Thymus (tissue), 14 donors: ENCODE measurements around the gene PM20D2. TPM values are rescaled to one million over a fixed set of nuclear protein-coding genes. Genes with fewer than 3 reads are reported as not detected.

ENCODE experiments used
- DNase-seq, 9 donors: peaks; one replicate each; pipeline ENCODE4 v3.0.0-alpha.2; 2013; ENCODE audit warnings: low spot score in 9 of 9, low read depth in 6 of 9, missing footprints in 1 of 9
- H3K27ac ChIP-seq, 2 donors: one replicate each; pipeline ENCODE4 v1.5.1; 2013; ENCODE audit warnings: control low read depth in 1 of 2, low read depth in 1 of 2, low read length in 1 of 2, mild to moderate bottlenecking in 1 of 2, moderate library complexity in 1 of 2
- H3K27me3 ChIP-seq, 2 donors: one replicate each; pipeline ENCODE4 v1.5.1; 2013; ENCODE audit warnings: low read length in 1 of 2; ENCODE audit not compliant: control insufficient read depth in 2 of 2, insufficient read depth in 1 of 2
- H3K36me3 ChIP-seq, 2 donors: one replicate each; pipeline ENCODE4 v1.5.1; 2013; ENCODE audit warnings: low read length in 1 of 2, mild to moderate bottlenecking in 1 of 2, moderate library complexity in 1 of 2; ENCODE audit not compliant: control insufficient read depth in 2 of 2, insufficient read depth in 2 of 2
- H3K4me1 ChIP-seq, 2 donors: one replicate each; pipeline ENCODE4 v1.5.1; 2013; ENCODE audit warnings: low read length in 2 of 2; ENCODE audit not compliant: control insufficient read depth in 2 of 2, insufficient read depth in 2 of 2
- H3K4me3 ChIP-seq, 2 donors: one replicate each; pipeline ENCODE4 v1.5.1; 2013; ENCODE audit warnings: low read length in 2 of 2, control low read depth in 1 of 2, mild to moderate bottlenecking in 1 of 2
- H3K9me3 ChIP-seq, 2 donors: one replicate each; pipeline ENCODE4 v1.5.1; 2013; ENCODE audit warnings: low read length in 1 of 2, mild to moderate bottlenecking in 1 of 2; ENCODE audit not compliant: control insufficient read depth in 2 of 2, insufficient read depth in 1 of 2
- WGBS: extraction: QIAGEN DNeasy Blood & Tissue Kit; methylation state at CpG from one replicate; pipeline ENCODE4 v1.1.7; 2013; 5-methylcytosine and 5-hydroxymethylcytosine counted together
- long read RNA-seq, 10 donors: transcript quantifications; one replicate each; lab custom pipeline, GENCODE V29; 2026
- polyA plus RNA-seq: library from polyadenylated mRNA; stranded (reverse); fragments of 200-250 nt; gene quantifications from one replicate; pipeline ENCODE4 v1.2.3, GENCODE V29; 2013
- total RNA-seq: library from RNA; stranded (reverse); fragments of 120-200 nt; gene quantifications from one replicate; pipeline ENCODE4 v1.2.4, GENCODE V29; 2013
- donor health status: healthy.

Gene PM20D2
- total RNA-seq (19.2 TPM), polyA plus RNA-seq (17.2 TPM)
- long read RNA-seq, donor 1, full-length matches to known transcripts, result 2 of 2 reads
- long read RNA-seq, donor 1, partial matches to known transcripts, result 0 of 2 reads
- long read RNA-seq, donor 1, other reads (novel, unspliced or antisense), result 0 of 2 reads
- long read RNA-seq, donor 2, result 0 reads
- long read RNA-seq, donor 3, full-length matches to known transcripts, result 9 of 17 reads
- long read RNA-seq, donor 3, partial matches to known transcripts, result 8 of 17 reads
- long read RNA-seq, donor 3, other reads (novel, unspliced or antisense), result 0 of 17 reads
- long read RNA-seq, donor 4, full-length matches to known transcripts, result 2 of 2 reads
- long read RNA-seq, donor 4, partial matches to known transcripts, result 0 of 2 reads
- long read RNA-seq, donor 4, other reads (novel, unspliced or antisense), result 0 of 2 reads
- long read RNA-seq, donor 5, full-length matches to known transcripts, result 6 of 6 reads
- long read RNA-seq, donor 5, partial matches to known transcripts, result 0 of 6 reads
- long read RNA-seq, donor 5, other reads (novel, unspliced or antisense), result 0 of 6 reads
- long read RNA-seq, donor 6, full-length matches to known transcripts, result 6 of 51 reads
- long read RNA-seq, donor 6, partial matches to known transcripts, result 45 of 51 reads
- long read RNA-seq, donor 6, other reads (novel, unspliced or antisense), result 0 of 51 reads
- long read RNA-seq, donor 7, full-length matches to known transcripts, result 8 of 8 reads
- long read RNA-seq, donor 7, partial matches to known transcripts, result 0 of 8 reads
- long read RNA-seq, donor 7, other reads (novel, unspliced or antisense), result 0 of 8 reads
- long read RNA-seq, donor 8, full-length matches to known transcripts, result 4 of 4 reads
- long read RNA-seq, donor 8, partial matches to known transcripts, result 0 of 4 reads
- long read RNA-seq, donor 8, other reads (novel, unspliced or antisense), result 0 of 4 reads
- long read RNA-seq, donor 9, full-length matches to known transcripts, result 5 of 40 reads
- long read RNA-seq, donor 9, partial matches to known transcripts, result 35 of 40 reads
- long read RNA-seq, donor 9, other reads (novel, unspliced or antisense), result 0 of 40 reads
- long read RNA-seq, donor 10, full-length matches to known transcripts, result 3 of 24 reads
- long read RNA-seq, donor 10, partial matches to known transcripts, result 21 of 24 reads
- long read RNA-seq, donor 10, other reads (novel, unspliced or antisense), result 0 of 24 reads

- under 1% methylated on average over 102 of the region's 102 CpGs for WGBS
- H3K27ac ChIP-seq, result peak within 1 kb of the TSS; percentile 77 to 84
- peak; percentile 19 to 80 (median 53) for DNase-seq
- peaks cover 0 to 7% of the 10 kb centered on the region in 2 donors for H3K4me1 ChIP-seq
- peak within 1 kb of the TSS; percentile 61 to 85 for H3K4me3 ChIP-seq
- no peaks in the 10 kb centered on the region for H3K9me3 ChIP-seq
- no peaks in the 10 kb centered on the region for H3K36me3 ChIP-seq
- no peaks in the 10 kb centered on the region for H3K27me3 ChIP-seq
These were observed at the start of gene PM20D2 for GRCh38 chr6:89145956-89146717. TSS of gene PM20D2 (plus strand) at chr6:89146055. CDS start at chr6:89146145, 90 bp downstream.

GRCh38 chr6:89098461-89098860 is 47.4 kb upstream of the PM20D2 start:
- Histone ChIP-seq H3K36me3 (peaks cover 0 to 2% of the 10 kb centered on the region in 2 donors), H3K9me3 (no peaks in the 10 kb centered on the region), H3K4me3 (no peak overlapping the region), H3K4me1 (no peaks in the 10 kb centered on the region), H3K27me3 (no peaks in the 10 kb centered on the region), H3K27ac (no peak overlapping the region)
- 95% methylated on average over 8 of the region's 8 CpGs for WGBS
- DNase-seq, result no peak

GRCh38 chr6:89100114-89100513 is 45.7 kb upstream of the PM20D2 start:
- Histone ChIP-seq H3K27me3 (no peaks in the 10 kb centered on the region), H3K9me3 (no peaks in the 10 kb centered on the region), H3K4me3 (no peak overlapping the region), H3K27ac (no peak overlapping the region), H3K36me3 (peaks cover 0 to 2% of the 10 kb centered on the region in 2 donors), H3K4me1 (no peaks in the 10 kb centered on the region)
- 100% methylated on average over 2 of the region's 2 CpGs for WGBS
- no peak for DNase-seq

- no peak overlapping the region for H3K27ac ChIP-seq
- no peaks in the 10 kb centered on the region for H3K4me1 ChIP-seq
- no peaks in the 10 kb centered on the region for H3K36me3 ChIP-seq
- WGBS, result 98% methylated on average over 3 of the region's 3 CpGs
- H3K4me3 ChIP-seq, result no peak overlapping the region
- DNase-seq, result no peak
- peaks cover 0 to 2% of the 10 kb centered on the region in 2 donors for H3K9me3 ChIP-seq
- no peaks in the 10 kb centered on the region for H3K27me3 ChIP-seq
These were observed 35.6 kb upstream of the PM20D2 start for GRCh38 chr6:89110284-89110683.

- Histone ChIP-seq H3K4me1 (peaks cover 0 to 2% of the 10 kb centered on the region in 2 donors), H3K9me3 (peaks cover 0 to 2% of the 10 kb centered on the region in 2 donors), H3K4me3 (no peak overlapping the region), H3K27ac (no peak overlapping the region), H3K27me3 (peaks cover 2 to 9% of the 10 kb centered on the region in 2 donors), H3K36me3 (no peaks in the 10 kb centered on the region)
- 98% methylated on average over 9 of the region's 9 CpGs for WGBS
- no peak for DNase-seq
These were observed 33.9 kb upstream of the PM20D2 start for GRCh38 chr6:89111933-89112332.

GRCh38 chr6:89116702-89117101 is 29.2 kb upstream of the PM20D2 start:
- H3K27ac ChIP-seq, result no peak overlapping the region
- peaks cover 4 to 13% of the 10 kb centered on the region in 2 donors for H3K4me1 ChIP-seq
- DNase-seq, result no peak
- 70% methylated on average over 6 of the region's 6 CpGs for WGBS
- no peaks in the 10 kb centered on the region for H3K9me3 ChIP-seq
- peaks cover 3 to 36% of the 10 kb centered on the region in 2 donors for H3K27me3 ChIP-seq
- peak overlapping the region in 1 of 2 donors; percentile 63 for H3K4me3 ChIP-seq
- no peaks in the 10 kb centered on the region for H3K36me3 ChIP-seq

- Histone ChIP-seq H3K27me3 (peaks cover 3 to 36% of the 10 kb centered on the region in 2 donors), H3K27ac (no peak within 1 kb of the TSS), H3K4me1 (peaks cover 4 to 13% of the 10 kb centered on the region in 2 donors), H3K9me3 (no peaks in the 10 kb centered on the region), H3K4me3 (peak within 1 kb of the TSS; percentile 30 to 63), H3K36me3 (no peaks in the 10 kb centered on the region)
- peak in 6 of 9 donors; percentile 8 to 51 (median 20) for DNase-seq
- WGBS, result under 1% methylated on average over 106 of the region's 106 CpGs
These were observed 28.4 kb upstream of the PM20D2 start, which contains the start of gene SRSF12 for GRCh38 chr6:89117211-89118108. TSS of gene SRSF12 (minus strand) at chr6:89118071. CDS start at chr6:89117887, 184 bp downstream.
